Fibroblast of the conjunctiva (primary cell): ENCODE data around the gene MYL12A.
"Not testable (repeated sequence)": the region's sequence is repeated elsewhere in the genome, so short reads cannot be mapped to it uniquely, and the experiment has no call there.

Experiments used
- DNase-seq: peaks from one replicate; pipeline ENCODE4 v3.0.0-alpha.2; 2010; ENCODE audit warnings: low read depth

Gene MYL12A

DNA sequence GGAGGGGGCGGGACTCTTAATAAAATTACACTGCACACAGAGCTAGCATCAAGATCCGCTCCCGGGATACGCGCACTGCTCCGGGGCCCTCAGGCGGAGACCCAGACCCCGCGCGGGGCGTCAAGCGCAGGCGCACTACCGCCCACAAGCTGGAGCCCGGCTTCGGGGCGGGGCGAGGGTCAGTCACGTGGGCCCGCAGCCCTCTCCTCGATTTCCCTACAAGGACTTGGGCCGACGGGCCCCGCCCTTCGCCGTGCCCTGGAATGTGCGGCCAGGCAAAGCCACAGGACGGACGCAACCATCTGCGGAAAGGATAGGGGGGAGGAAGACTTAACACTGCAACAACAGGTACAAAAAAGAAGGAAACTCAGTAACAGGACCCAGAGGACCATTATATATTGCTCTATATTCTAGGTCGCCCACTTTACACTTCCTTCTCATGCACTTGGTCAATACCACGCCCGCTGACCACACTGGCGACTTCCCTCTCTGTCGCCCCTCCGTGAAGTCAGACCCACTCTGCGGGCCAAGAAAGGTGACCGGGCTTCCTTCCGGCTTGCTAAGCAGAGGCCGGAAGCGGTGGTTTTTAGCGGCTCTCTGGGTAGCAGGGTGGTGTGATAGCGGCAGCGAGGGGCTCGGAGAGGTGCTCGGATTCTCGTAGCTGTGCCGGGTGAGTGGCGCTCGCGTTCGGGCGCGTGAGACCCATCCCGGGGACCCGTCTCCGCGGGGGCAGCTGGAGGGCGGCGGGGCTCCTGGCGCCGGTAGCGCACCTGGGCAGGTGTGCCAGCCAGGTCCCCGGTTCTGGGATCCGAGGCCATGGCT lies at the start of gene MYL12A:
MYL12A (plus strand) TSS at position 562 of the 822 bp plus-strand sequence. CDS start 5,447 bp downstream, outside the sequence.
- peak; percentile 98 for DNase-seq

DNA sequence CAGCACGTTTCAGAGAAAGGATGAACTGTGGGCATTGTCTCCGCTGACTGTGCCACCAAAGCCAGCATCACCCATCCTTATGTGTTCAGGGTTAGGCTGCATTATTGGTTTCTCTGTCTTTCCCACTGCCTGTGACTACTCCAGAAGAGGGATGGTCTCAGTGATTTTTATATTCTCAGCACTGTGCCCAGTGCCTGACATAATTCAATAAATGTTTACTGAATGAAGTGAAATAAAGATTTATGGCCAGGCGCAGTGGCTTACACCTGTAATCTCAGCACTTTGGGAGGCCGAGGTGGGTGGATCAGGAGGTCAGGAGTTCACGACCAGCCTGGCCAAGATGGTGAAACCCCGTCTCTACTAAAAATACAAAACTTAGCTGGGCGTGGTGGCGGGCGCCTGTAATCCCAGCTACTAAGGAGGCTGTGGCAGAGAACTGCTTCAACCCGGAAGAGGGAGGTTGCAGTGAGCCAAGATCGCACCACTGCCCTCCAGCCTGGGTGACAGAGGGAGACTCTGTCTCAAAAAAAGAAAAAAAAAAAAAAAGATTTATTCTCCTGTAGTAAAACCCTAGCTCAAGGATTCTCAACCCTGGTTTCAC lies 49.2 kb upstream of the MYL12A start:
- not testable (repeated sequence) for DNase-seq

DNA sequence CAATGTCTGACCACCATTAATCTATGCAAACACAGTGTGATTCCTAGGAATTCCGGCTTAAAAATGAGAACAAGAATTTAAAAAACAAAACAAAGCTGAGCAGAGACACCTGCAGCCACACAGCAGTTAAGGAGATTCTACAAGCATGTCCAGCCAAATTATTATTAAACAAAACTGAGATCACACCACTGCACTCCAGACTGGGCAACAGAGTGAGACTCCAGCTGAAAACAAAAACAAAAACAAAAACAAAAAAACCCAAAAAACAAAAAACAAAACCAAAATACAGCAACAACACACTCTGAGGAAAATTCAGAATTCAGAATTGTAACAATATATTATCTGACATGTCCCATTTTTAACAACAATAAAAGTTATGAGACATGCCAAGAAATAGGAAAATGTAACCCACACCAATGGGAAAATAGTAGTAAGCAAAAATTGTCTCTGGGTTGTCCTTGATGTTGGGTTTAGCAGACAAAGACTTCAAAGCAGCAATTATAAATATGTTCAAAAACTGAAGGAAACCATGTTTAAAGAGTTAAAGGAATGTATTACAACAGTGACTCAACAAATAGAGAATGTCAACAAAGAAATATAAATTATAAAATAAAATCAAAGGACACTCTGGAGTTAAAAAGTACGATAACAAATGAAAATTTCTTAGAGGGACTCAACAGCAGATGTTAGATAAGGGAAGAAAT lies 47.5 kb upstream of the MYL12A start:
- DNase-seq = no peak

DNA sequence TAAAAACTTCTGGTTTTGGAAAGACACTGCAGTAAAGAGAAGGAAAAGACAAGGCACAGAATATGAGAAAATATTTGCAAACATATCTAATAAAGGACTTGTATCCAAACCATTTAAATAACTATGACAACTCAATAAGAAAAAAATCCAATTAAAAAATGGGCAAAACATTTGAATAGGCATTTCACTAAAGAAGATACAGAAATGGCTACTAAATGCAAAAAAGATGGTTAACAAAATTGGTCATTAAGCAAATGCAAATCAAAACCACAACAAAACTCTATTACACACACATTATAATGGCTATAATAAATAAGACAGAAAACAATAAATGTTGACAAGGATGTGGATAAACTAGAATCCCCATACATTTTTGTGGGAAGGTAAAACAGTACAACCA lies 42.4 kb upstream of the MYL12A start:
- no peak for DNase-seq

DNA sequence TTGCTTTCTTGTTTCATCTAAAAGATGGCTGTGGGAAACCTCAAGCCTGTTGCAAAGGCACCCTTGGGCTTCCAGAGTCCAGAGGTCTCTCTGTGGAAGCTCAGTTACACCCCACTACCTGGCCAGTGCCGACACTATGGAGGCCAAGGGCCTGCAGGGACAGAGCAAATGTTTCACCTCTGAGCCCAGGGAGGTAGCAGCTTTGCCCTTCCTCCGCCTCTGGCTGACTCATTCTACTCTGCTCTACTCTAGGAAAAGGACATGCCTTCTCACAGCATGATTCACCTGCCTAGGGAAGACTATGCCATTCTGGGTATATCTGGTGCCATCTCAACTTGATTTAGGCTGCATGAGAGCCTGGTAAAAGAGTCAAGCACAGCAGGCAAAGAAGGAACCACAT lies 40.0 kb upstream of the MYL12A start:
- DNase-seq = no peak

DNA sequence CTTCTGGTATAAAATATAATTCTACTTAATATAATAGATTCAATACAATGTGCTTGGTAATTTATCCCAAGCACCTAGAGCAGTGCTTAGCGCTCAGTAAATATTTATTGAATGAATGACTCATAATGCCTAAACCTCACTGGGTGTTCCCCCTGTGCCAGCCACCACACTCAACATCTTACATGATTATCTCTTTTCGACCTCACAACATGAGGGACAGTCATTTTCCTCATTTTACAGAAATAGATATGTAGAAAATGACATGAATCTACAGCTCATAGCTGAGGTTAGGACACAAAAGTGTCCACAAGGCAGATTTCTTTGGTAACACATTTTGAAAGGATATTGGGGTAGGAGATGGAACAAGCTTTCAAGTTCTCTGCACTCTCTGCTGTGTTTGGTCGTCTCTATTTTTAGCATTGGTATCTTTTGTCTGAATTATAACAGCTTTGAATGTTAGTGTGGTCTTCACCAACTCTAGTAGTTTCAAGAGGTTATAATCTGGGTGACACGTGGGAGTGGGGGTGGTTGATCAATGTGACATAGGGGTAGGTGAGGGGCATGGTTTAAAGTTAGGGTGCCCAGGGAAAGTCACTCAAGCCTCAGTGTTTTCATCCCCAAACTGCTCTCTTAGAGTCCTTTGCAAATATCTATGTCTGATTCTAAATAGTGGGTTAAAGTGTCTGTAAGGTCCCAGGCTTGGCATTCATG lies 37.6 kb upstream of the MYL12A start:
- no peak for DNase-seq

DNA sequence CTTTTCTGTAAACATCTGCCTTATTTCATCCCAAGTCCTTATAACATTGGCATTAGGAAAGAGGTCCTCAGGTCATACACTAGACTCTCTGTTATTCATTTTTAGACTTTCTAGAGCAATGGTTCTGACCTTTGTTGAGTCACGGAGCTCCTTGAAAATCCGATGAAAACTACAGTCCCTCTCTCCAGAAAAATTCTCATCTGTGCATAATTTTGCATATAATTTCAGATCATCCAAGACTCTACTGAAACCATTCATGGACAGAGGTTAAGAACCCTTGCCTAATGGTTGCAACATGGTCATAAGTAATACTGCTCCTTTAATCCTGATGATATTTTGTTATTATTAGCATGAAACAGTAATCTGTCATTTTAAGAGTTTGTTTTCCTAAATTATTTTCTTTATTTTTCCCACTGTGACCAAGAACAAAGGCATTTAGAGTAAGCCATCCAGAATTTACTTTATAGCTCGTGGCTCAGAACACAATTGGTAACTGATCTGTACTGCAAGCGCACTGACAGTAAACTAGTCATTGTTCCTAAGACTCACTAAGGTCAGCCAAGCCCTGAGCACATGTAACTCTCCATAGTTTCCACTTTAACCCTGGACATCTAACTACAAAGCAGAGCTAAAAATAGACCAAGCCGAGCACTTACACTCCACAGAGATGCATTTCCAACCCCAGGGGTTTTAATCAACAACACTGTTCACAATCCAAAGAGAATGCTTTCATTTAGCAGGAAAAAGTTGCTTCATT lies 36.2 kb upstream of the MYL12A start:
- DNase-seq = peak; percentile 62

DNA sequence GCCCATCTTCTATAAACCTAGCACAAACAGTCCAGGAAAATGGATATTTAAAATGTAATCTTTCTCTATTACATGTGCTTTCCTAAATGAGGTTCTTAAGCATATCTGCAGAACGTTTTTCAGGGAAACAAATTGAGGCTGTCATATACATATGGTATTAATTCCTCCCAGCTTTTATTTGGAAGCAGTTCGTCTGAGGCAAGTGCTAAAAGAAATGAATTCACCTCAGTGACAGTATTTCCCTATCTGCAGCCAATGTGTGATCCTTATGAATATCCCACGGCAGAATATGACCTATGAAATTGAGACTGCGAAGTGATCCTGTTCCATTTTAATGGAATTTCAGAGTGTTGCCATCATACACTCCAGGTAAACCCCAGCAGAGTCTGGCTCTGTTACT lies 34.9 kb upstream of the MYL12A start:
- DNase-seq = no peak

DNA sequence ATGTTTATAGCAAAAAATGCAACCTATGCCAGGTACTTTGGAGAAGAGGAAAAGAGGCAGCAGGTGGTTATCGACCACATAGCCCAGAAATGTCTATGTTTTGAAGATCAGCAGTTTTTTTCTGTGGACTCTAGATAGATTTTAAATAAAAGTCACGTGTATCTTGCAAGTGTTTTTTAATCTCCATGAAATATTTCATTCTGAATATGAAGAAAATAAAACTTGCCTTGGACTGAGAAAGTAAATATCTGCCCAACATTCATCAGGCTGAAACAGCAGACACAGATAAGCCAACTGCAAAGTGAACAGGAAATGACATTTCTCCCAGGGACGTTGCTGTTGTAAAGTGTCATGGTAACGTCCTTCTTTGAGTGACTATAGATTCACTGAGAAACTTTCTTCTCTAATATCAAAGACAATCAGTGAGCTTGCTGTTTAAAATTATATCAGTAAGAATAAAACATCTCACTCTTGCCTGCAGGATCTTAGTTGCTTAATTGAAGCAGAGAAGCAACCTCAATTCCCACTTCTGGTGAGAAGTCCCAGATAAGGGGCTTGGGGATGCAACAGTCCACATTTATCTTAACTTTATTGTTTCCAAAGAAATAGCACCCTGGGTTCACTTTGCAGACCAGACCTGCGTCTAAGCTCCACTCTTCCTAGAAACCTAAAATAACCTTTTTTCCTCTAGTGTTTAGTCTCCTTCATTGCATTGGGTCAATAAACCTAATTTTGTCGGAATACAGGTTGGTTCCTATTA lies 34.1 kb upstream of the MYL12A start:
- DNase-seq = no peak

DNA sequence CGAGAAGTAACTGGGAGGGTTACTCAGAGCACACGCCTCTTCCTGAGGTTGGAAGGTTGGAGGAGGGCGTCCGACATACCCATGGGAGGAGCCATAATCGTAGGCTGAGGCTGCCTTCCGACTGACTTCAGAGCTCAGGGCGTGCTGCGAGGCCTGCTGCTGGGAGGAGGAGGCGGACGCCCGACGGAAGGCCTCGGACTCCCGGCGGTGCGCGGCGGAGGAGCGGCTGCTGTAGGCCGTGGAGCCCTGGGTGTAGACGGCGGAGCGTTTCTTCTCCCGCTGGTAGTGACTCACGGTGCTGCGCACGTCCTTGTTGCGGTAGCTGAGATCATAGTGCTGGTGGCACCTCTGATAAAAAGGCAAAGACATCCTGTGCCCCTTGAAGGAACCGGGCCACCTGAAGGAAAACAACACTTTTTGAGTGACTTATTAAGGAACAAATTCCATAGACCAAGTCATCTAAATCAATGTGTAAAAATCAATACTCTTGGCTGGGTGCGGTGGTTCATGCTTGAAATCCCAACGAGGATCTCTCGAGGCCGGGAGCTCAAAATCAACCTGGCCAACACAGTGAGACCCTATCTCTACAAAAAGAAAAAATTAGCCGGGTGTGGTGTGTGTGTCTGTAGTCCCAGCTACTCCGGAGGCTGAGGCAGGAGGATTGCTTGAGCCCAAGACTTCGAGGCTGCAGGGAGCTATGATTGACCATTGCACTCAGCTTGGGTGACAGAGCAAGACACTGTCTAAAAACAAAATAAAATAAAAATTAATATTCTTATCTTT lies 32.6 kb upstream of the MYL12A start:
- no peak for DNase-seq

DNA sequence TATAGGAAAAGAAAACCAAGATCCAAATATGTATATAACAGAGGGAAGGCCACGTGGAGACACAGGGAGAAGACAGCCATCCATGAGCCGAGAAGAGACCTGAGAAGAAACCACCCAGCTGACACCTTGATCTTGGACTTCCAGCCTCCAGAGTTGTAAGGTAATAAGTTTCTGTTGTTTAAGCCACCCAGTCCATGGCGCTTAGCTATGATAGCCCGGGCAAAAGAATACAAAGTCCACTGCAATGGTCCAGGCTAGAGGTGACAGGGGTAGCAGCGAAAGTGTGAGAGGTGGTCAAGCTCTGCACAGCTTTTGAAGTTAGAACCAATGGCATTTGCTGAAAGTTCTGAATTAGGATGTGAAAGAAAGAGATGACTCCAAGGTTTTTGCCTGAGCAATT lies 30.6 kb upstream of the MYL12A start:
- DNase-seq = no peak

DNA sequence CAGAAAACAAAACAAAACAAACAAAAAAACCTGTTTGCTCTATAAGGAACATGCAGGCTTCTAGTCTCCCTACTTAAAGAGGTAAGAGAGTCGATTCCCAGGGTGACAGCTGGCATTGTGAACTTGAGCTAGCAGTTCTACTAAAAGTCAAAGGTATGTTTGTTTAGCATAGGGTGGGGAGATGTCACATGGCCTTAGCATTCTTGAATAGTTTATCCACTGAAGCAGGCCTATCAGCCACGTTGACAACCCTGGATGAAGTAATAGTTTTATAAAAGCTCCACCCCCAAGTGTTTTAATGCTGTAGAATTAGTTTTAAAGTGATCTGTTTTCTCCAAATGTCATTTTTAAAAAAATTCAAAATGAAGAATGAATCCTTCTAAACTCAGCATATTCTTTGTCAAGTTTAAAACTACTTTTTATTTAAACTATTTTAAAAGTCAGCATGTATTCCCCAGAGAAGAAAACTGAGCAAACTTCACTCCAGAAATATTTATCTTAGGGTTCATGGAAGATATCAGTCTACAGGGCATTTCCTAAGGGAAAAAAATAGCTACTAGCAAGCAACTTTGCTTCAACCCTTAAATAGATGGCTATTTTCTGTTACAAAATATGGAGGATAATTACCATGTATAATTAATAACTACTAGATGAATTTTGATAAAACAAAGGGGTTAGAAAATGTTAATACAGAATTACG lies 29.5 kb upstream of the MYL12A start:
- no peak for DNase-seq

DNA sequence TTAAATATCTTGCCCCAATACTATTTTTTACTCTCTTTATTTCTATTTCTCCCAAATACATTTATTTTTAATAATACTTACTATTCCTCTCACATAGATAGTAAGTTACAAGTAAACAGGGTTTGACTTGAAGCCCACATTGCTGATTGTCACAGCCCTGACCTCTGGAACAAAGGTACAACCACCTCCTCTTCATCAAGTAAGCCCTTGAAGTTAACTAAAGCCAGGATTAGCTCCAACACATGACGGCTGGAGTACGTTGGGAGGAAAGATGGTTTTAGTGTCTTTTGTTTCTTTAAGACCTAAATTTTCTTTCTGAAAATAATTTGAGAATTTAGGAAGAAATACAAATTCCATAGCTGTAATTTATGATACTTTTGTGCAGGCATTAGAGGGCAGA lies 28.8 kb upstream of the MYL12A start:
- DNase-seq = no peak

DNA sequence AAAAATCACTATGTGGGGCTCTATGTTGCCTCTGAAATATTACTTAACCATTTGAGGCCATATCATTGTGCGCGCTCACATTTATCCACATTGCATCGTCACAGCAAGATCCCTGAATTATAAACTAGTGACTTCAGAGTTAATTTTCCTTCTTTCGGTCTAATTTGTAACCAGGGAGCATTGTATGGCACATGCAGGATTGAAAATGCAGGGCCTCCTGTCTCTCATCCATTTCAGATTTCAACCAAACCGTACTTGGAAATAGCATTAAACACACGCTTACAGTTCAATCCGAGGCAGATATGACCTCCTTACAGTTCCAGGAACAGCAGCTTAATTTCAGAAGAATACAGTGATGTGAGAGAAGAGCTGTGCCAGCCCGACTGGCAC lies 28.4 kb upstream of the MYL12A start:
- no peak for DNase-seq

DNA sequence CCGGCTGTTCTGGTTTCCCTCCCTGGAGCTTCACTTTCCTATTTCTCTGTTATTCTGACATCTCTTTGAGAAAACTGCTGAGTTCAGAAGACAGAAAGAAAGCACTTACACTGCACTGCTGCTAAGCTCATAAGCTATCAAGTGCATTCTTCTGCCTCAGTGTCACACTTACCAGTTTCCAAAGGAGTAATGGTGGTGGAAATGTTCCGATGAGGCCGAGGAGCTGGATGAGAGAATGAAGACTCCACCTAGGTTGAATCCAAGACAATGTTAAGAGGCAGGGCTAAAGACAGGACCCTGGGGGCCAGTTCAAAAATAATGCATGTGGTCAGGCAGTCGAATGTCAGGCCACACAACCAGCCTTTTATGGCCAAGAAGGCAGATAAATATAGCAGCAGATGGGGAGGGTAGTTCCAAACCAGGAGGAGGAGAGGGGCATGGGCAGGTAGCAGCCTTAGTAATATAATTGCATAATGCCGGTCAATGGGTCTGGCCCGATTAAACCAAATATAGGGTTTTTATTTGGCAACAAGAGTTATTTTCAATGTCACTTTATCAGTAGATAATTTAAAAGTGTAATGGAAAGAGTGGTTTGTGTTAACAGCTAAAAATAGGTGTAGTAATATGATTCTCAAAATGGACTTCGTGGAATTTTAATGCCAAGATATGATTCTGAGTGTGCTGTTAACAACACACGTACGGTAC lies 27.8 kb upstream of the MYL12A start, which contains the start of gene MYOM1:
MYOM1 (minus strand) TSS at position 338 of the 705 bp plus-strand sequence. CDS start 4,745 bp downstream, outside the sequence.
- no peak for DNase-seq

DNA sequence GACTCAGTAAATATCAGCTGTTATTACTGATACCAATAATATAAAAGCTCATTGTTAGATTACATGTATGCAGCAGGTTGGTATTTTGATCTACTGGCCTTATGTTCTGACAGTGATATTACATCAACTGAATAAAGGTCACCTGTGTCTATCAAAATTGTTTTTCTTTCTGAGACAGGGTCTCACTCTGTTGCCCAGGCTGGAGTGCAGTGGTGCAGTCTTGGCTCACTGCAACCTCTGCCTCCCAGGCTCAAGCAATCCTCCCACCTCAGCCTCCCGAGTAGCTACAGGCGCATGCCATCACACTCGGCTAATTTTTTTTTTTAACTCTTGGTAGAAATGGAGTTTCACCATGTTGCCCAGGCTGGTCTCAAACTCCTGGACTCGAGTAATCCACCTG lies 26.7 kb upstream of the MYL12A start:
- not testable (repeated sequence) for DNase-seq

DNA sequence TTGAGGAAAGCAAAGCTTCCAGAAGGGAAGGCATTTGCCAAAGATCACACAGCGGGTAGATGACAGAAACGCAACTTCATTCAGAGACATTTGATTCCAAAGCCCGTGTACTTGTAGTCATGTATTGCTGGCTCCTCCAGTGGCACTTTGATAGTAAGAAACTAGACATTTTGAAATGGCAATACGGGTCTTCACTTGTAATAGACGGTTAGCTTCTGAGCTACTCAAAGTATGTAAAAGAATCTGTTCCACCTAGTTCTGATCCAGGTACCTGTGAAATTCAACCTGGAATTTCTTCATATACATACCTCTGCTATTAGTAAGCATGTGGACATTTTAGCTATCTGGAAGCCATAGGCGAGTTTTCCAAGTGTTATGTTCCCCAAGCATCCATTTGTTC lies 26.1 kb upstream of the MYL12A start:
- no peak for DNase-seq

DNA sequence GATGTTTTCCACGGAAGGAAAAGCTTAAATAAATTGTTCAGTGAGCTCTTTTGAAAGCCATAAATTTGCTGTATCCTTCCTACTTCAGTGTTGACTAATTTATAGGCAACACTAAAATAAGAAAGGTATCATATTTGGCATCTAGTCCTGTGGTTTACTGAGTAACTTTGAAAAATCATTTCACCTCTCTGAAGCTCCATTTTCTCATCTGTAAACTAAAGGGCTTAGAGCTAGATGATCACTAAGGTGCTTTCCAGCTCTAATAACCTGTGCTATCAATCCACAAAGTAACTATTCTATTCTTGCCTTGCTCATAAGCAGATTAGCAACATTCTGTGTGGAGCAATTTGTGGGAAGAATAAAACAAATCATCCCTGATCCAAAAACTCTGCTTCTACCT lies 24.2 kb upstream of the MYL12A start:
- DNase-seq = no peak

DNA sequence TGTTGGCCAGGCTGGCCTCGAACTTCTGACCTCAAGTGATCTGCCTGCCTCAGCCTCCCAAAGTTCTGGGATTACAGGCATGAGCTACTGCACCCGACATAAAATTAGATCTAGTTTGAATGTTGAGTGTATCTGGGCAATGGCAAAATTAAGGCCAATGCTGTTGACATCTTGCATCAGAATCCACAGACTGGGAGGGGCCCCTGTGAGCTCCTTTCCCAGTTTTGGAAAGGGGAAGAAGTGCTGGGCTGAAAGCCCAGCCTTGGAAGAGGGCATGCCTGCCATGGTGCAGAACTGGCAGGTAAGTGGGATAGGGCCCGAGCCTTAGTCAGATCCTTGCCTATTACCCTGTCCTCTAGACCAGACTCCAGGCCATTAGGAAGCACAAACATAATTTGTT lies 23.4 kb upstream of the MYL12A start:
- no peak for DNase-seq
